B cell (primary cell): ENCODE data around the gene RFC4. TPM values are rescaled to one million over a fixed set of nuclear protein-coding genes. Genes with fewer than 3 reads are reported as not detected.

Experiments used
- ATAC-seq: fragments of 200-7000 bp; cut with Tn5 transposase; one replicate; pipeline ENCODE4 v1.10.0; 2021; ENCODE audit warnings: low read depth, mild to moderate bottlenecking, moderate number of reproducible peaks, moderate library complexity
- CTCF ChIA-PET: fragments of 350-600 bp; sonication (Branson Sonifier 250); formaldehyde crosslinking; loops from one replicate; lab custom pipeline; 2021; ENCODE audit warnings: antibody characterized with exemption, inconsistent platforms; lab: Charles Lee
- POLR2A ChIA-PET: fragments of 350-600 bp; sonication (Branson Sonifier 250); formaldehyde crosslinking; loops from one replicate; lab custom pipeline; 2021; ENCODE audit warnings: antibody characterized with exemption; lab: Charles Lee
- DNase-seq: peaks from one replicate; pipeline ENCODE4 v3.0.0; 2013
- H2AFZ ChIP-seq: 2 replicates; pipeline ENCODE4 v1.6.1; 2012; ENCODE audit warnings: mild to moderate bottlenecking, low read depth, low read length; ENCODE audit not compliant: insufficient read depth, poor library complexity, severe bottlenecking
- H3K27ac ChIP-seq, 2 donors: 1 replicate in 1 of 2; 2 replicates in 1 of 2; pipeline ENCODE4 v1.5.1; 2012 to 2013; ENCODE audit warnings: low read length in 2 of 2, mild to moderate bottlenecking in 2 of 2, moderate library complexity in 1 of 2
- H3K27me3 ChIP-seq, 4 experiments: fragments of 200-600 bp in 1 of 4; sonication (generic) in 1 of 4; replicated peaks in 1 of 4; 1 replicate in 2 of 4; 2 replicates in 2 of 4; pipeline versions ENCODE4 v1.6.1 to v1.7.0; 2013 to 2016; ENCODE audit warnings: low read length in 3 of 4, mild to moderate bottlenecking in 2 of 4, mixed read lengths in 1 of 4, moderate library complexity in 1 of 4; ENCODE audit not compliant: insufficient read depth in 4 of 4, control insufficient read depth in 3 of 4; ENCODE audit errors: control extremely low read depth in 1 of 4
- H3K36me3 ChIP-seq, 2 experiments: replicated peaks in 1 of 2; 1 replicate in 1 of 2; 2 replicates in 1 of 2; pipeline versions ENCODE4 v1.6.1 to v1.7.1; 2013; ENCODE audit warnings: low read length in 1 of 2; ENCODE audit not compliant: insufficient read depth in 2 of 2, control insufficient read depth in 1 of 2; ENCODE audit errors: control extremely low read depth in 1 of 2, extremely low read depth in 1 of 2
- H3K4me1 ChIP-seq, 2 donors: fragments of 200-600 bp in 1 of 2; sonication (generic) in 1 of 2; 1 replicate in 1 of 2; 2 replicates in 1 of 2; pipeline versions ENCODE4 v1.5.1 to v1.6.1; 2013 to 2017; ENCODE audit warnings: low read length in 2 of 2; ENCODE audit not compliant: control insufficient read depth in 2 of 2, insufficient read depth in 2 of 2
- H3K4me2 ChIP-seq: replicated peaks from 2 replicates; pipeline ENCODE3; 2012; ENCODE audit warnings: mild to moderate bottlenecking, low read depth, low read length; ENCODE audit not compliant: poor library complexity, severe bottlenecking
- H3K4me3 ChIP-seq, 5 experiments: fragments of 200-600 bp in 1 of 5; sonication (generic) in 1 of 5; 1 replicate in 3 of 5; 2 replicates in 2 of 5; pipeline versions ENCODE4 v1.5.1 to v1.7.0; 2011 to 2016; ENCODE audit warnings: low read length in 4 of 5, mild to moderate bottlenecking in 4 of 5, low read depth in 2 of 5, control low read depth in 1 of 5, moderate library complexity in 1 of 5; ENCODE audit not compliant: insufficient read depth in 1 of 5; ENCODE audit errors: control extremely low read depth in 1 of 5, extremely low read depth in 1 of 5
- H3K79me2 ChIP-seq: fragments of 200-600 bp; sonication (generic); one replicate; pipeline ENCODE4 v1.6.0; 2016; ENCODE audit warnings: low read length; ENCODE audit not compliant: control insufficient read depth, insufficient read depth
- H3K9ac ChIP-seq: fragments of 200-600 bp; sonication (generic); 2 replicates; pipeline ENCODE4 v1.6.1; 2017; ENCODE audit warnings: mild to moderate bottlenecking, low read length, moderate library complexity
- H3K9me3 ChIP-seq, 3 donors: one replicate each; pipeline versions ENCODE4 v1.6.1 to v1.7.1; 2013; ENCODE audit warnings: low read length in 2 of 3; ENCODE audit not compliant: control insufficient read depth in 2 of 3, insufficient read depth in 1 of 3; ENCODE audit errors: control extremely low read depth in 1 of 3
- H4K20me1 ChIP-seq: 2 replicates; pipeline ENCODE4 v1.6.0; 2012; ENCODE audit warnings: mild to moderate bottlenecking, low read length; ENCODE audit not compliant: insufficient read depth, control insufficient read depth, poor library complexity, severe bottlenecking
- H3K27ac Mint-ChIP-seq: one replicate; pipeline ENCODE4 v1.8.0; 2021; ENCODE audit warnings: mixed read lengths
- H3K27me3 Mint-ChIP-seq: one replicate; pipeline ENCODE4 v1.8.0; 2021; ENCODE audit warnings: mixed read lengths
- H3K4me1 Mint-ChIP-seq: one replicate; pipeline ENCODE4 v1.8.0; 2021; ENCODE audit warnings: mixed read lengths
- H3K4me3 Mint-ChIP-seq: one replicate; pipeline ENCODE4 v1.8.0; 2021; ENCODE audit warnings: mixed read lengths
- H3K9me3 Mint-ChIP-seq: one replicate; pipeline ENCODE4 v1.8.0; 2022; ENCODE audit warnings: mixed read lengths; ENCODE audit not compliant: insufficient read depth
- EZH2 ChIP-seq: IDR thresholded peaks from 2 replicates; pipeline ENCODE4 v1.6.1; 2012; ENCODE audit warnings: borderline replicate concordance, low read depth, mild to moderate bottlenecking, moderate library complexity, low read length; ENCODE audit not compliant: insufficient read depth, poor library complexity, severe bottlenecking
- WGBS: methylation state at CpG from one replicate; pipeline ENCODE4 v1.1.5; 2013; ENCODE audit warnings: missing lambda C conversion rate; ENCODE audit not compliant: insufficient coverage; 5-methylcytosine and 5-hydroxymethylcytosine counted together
- intact Hi-C: fragments of 100-400 bp; cut with micrococcal nuclease; formaldehyde crosslinking; loops from one replicate; pipeline ENCODE4 v1.10.0; 2022
- polyA plus RNA-seq: library from polyadenylated mRNA; depleted of rRNA; stranded (reverse); fragments of >200 nt; gene quantifications from 2 replicates; pipeline ENCODE4 v1.2.3, GENCODE V29; 2012
- total RNA-seq, 2 donors: library from RNA; stranded (reverse); fragments of 120-200 nt in 1 of 2; gene quantifications; 1 replicate in 1 of 2; 2 replicates in 1 of 2; pipeline versions ENCODE4 v1.2.3 to v1.2.4, GENCODE V29; 2013 to 2022
- TF ChIP-seq, protein P1 (sequence below): fragments of 200-600 bp; IDR thresholded peaks from one replicate; pipeline ENCODE4 v1.8.0; 2022; ENCODE audit warnings: antibody characterized with exemption, mild to moderate bottlenecking

Gene RFC4
- total and polyA plus RNA-seq, 2 donors (not counting 1 experiment from before 2014, with no cell fraction given), result 17.8 to 20.5 TPM

DNA sequence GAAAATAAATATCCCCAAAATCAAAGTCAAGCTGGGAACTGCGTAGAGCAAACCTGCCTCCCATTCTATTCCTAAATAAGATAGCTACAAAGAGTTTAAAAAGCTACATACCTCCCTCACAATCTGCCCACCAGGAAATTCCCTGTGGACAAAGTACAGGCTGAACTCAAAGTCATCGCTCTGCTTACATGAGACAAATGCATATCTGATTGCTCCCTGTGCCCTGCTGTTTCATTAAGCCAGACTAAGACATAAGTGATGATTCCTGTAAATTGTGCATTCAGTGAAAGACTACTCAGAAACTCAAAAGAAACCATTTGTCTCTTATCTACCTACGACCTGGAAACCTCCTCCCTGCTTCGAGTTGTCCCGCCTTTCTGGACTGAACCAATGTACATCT, 51.4 kb downstream of the RFC4 start:
- POLR2A ChIA-PET, result no interaction called here
- H3K4me2 ChIP-seq, result no peak overlapping the region
- intact Hi-C loops, result no loop called here
- Mint-ChIP-seq H3K4me3 (no peak overlapping the region), H3K4me1 (peaks cover 5% of the 10 kb centered on the region), H3K27me3 (peaks cover 15% of the 10 kb centered on the region), H3K27ac (no peak overlapping the region), H3K9me3 (no peaks in the 10 kb centered on the region)
- no peak for TF ChIP-seq EZH2
- TF ChIP-seq, protein P1, sequence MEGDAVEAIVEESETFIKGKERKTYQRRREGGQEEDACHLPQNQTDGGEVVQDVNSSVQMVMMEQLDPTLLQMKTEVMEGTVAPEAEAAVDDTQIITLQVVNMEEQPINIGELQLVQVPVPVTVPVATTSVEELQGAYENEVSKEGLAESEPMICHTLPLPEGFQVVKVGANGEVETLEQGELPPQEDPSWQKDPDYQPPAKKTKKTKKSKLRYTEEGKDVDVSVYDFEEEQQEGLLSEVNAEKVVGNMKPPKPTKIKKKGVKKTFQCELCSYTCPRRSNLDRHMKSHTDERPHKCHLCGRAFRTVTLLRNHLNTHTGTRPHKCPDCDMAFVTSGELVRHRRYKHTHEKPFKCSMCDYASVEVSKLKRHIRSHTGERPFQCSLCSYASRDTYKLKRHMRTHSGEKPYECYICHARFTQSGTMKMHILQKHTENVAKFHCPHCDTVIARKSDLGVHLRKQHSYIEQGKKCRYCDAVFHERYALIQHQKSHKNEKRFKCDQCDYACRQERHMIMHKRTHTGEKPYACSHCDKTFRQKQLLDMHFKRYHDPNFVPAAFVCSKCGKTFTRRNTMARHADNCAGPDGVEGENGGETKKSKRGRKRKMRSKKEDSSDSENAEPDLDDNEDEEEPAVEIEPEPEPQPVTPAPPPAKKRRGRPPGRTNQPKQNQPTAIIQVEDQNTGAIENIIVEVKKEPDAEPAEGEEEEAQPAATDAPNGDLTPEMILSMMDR, result no peak
- H3K27me3 ChIP-seq, result no peaks in the 10 kb centered on the region
- no peak overlapping the region for H3K9ac ChIP-seq
- H3K4me3 ChIP-seq, result no peak overlapping the region
- H3K27ac ChIP-seq, result no peak overlapping the region
- no peaks in the 10 kb centered on the region for H3K4me1 ChIP-seq
- CTCF ChIA-PET, result no interaction called here
- DNase-seq, result no peak
- no peaks in the 10 kb centered on the region for H4K20me1 ChIP-seq
- no peaks in the 10 kb centered on the region for H3K36me3 ChIP-seq
- H2AFZ ChIP-seq, result no peak overlapping the region
- 95% methylated on average over 4 of the region's 5 CpGs for WGBS
- no peaks in the 10 kb centered on the region for H3K79me2 ChIP-seq
- ATAC-seq, result no peak
- no peaks in the 10 kb centered on the region for H3K9me3 ChIP-seq

DNA sequence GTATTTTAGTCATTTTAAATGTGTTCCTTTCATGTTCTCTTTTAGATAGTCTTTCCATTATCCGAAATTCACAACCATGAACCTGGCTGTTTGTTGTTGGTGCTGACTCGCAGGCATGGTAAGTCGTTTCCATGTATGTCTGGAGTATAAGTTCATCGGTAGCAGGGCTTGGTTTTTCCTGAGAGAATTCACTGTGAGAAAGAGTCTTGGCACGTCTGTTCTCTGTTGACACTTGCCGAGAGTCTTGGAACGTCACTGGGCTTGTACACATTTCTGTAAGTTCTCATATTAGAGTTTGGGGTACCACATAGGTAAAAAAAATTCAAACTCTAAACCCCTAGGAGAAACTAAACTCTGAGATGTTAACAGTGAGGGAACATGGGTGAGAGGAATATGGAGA, 52.3 kb downstream of the RFC4 start:
- Mint-ChIP-seq H3K27me3 (peaks cover 15% of the 10 kb centered on the region), H3K9me3 (no peaks in the 10 kb centered on the region), H3K4me1 (peaks cover 5% of the 10 kb centered on the region), H3K4me3 (no peak overlapping the region), H3K27ac (no peak overlapping the region)
- no peak overlapping the region for H2AFZ ChIP-seq
- H3K4me2 ChIP-seq, result no peak overlapping the region
- H3K36me3 ChIP-seq, result no peaks in the 10 kb centered on the region
- no peaks in the 10 kb centered on the region for H3K4me1 ChIP-seq
- no peaks in the 10 kb centered on the region for H3K79me2 ChIP-seq
- ChIA-PET CTCF (interaction anchor here (1.8 kb wide), 1 partner anchor 137 kb away, joined by 6 read pairs; no protein-coding TSS in a partner anchor), POLR2A (no interaction called here)
- H3K9me3 ChIP-seq, result no peaks in the 10 kb centered on the region
- no peaks in the 10 kb centered on the region for H4K20me1 ChIP-seq
- intact Hi-C loops, result no loop called here
- H3K27ac ChIP-seq, result no peak overlapping the region
- H3K4me3 ChIP-seq, result no peak overlapping the region
- TF ChIP-seq, protein P1, result no peak
- no peak for TF ChIP-seq EZH2
- H3K9ac ChIP-seq, result no peak overlapping the region
- DNase-seq, result no peak
- no peaks in the 10 kb centered on the region for H3K27me3 ChIP-seq
- ATAC-seq, result no peak
- 75% methylated on average over 4 of the region's 7 CpGs for WGBS
